Measurements from ENCODE around the gene PHF3. TPM values are rescaled to one million over a fixed set of nuclear protein-coding genes. Genes with fewer than 3 reads are reported as not detected.

The PHF3 gene
- total RNA-seq, 1 experiment from 2014 or later = 40.0 TPM

DNA sequence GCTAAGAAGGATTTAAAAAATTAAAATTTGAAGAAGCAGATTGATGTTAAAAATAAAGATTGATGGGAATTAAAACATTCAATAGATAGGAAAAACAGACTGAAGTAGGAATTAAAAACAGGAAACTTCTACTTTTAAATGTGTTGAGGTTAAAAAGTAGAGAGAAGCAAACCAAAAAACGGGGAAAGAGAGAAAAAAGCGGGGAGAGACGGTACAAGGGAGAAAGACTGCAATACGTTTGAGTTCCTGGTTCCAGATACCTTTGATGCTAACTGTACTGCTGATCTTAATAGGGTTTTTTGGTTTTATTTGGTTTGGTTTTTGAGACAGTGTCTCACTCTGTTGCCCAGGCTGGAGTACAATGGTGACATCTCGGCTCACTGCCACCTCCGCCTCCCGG is 36.4 kb upstream of the PHF3 start:
- DNase-seq (ENCODE audit: low read depth, low spot score) (no peak), ATAC-seq (no peak)
- ChIA-PET POLR2A (no interaction called here), CTCF (interaction anchor here (1.1 to 2.8 kb wide), 4 partner anchors 21 to 203 kb away, joined by 3 to 20 read pairs (median 4); no protein-coding TSS in a partner anchor)
- in situ Hi-C loops (cut with HindIII; ENCODE audit: low pct_unique_long_range_greater_than_20kb, low sequenced_read_pairs) (no loop called here), intact Hi-C loops (cut with micrococcal nuclease; ENCODE audit: unreplicated experiment) (loop anchor here (2.0 kb wide), 1 partner anchor 166 kb away; no protein-coding TSS in a partner anchor)
- no peak overlapping the region for H3K27ac ChIP-seq (ENCODE audit: low read length)
- TF ChIP-seq, protein P1, sequence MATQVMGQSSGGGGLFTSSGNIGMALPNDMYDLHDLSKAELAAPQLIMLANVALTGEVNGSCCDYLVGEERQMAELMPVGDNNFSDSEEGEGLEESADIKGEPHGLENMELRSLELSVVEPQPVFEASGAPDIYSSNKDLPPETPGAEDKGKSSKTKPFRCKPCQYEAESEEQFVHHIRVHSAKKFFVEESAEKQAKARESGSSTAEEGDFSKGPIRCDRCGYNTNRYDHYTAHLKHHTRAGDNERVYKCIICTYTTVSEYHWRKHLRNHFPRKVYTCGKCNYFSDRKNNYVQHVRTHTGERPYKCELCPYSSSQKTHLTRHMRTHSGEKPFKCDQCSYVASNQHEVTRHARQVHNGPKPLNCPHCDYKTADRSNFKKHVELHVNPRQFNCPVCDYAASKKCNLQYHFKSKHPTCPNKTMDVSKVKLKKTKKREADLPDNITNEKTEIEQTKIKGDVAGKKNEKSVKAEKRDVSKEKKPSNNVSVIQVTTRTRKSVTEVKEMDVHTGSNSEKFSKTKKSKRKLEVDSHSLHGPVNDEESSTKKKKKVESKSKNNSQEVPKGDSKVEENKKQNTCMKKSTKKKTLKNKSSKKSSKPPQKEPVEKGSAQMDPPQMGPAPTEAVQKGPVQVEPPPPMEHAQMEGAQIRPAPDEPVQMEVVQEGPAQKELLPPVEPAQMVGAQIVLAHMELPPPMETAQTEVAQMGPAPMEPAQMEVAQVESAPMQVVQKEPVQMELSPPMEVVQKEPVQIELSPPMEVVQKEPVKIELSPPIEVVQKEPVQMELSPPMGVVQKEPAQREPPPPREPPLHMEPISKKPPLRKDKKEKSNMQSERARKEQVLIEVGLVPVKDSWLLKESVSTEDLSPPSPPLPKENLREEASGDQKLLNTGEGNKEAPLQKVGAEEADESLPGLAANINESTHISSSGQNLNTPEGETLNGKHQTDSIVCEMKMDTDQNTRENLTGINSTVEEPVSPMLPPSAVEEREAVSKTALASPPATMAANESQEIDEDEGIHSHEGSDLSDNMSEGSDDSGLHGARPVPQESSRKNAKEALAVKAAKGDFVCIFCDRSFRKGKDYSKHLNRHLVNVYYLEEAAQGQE (IDR thresholded peaks at IDR 0.05; ENCODE audit: insufficient read depth in 1 of 2, low read depth in 2 of 2, low read length in 1 of 2) = no peak
- TF ChIP-seq, protein P2, sequence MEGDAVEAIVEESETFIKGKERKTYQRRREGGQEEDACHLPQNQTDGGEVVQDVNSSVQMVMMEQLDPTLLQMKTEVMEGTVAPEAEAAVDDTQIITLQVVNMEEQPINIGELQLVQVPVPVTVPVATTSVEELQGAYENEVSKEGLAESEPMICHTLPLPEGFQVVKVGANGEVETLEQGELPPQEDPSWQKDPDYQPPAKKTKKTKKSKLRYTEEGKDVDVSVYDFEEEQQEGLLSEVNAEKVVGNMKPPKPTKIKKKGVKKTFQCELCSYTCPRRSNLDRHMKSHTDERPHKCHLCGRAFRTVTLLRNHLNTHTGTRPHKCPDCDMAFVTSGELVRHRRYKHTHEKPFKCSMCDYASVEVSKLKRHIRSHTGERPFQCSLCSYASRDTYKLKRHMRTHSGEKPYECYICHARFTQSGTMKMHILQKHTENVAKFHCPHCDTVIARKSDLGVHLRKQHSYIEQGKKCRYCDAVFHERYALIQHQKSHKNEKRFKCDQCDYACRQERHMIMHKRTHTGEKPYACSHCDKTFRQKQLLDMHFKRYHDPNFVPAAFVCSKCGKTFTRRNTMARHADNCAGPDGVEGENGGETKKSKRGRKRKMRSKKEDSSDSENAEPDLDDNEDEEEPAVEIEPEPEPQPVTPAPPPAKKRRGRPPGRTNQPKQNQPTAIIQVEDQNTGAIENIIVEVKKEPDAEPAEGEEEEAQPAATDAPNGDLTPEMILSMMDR (IDR thresholded peaks at IDR 0.05) = no peak
- TF ChIP-seq SIN3A (IDR thresholded peaks at IDR 0.05; ENCODE audit: borderline replicate concordance, insufficient read depth, low read depth, low read length) (no peak), POLR2AphosphoS5 (IDR thresholded peaks at IDR 0.05; ENCODE audit: low read depth, low read length) (no peak), TCF7L2 (IDR thresholded peaks at IDR 0.05; ENCODE audit: low read depth, low read length) (no peak)
- H3K4me3 ChIP-seq (ENCODE audit: low read depth in 2 of 2, low read length in 2 of 2) = no peak overlapping the region
- no peaks in the 10 kb centered on the region for H3K27me3 ChIP-seq (ENCODE audit: control insufficient read depth, insufficient read depth, low read length)
- H3K9me3 ChIP-seq (ENCODE audit: control insufficient read depth, insufficient read depth, low read depth, low read length) = no peaks in the 10 kb centered on the region
- H3K4me1 ChIP-seq (ENCODE audit: control insufficient read depth, insufficient read depth, low read length) = peaks cover 6% of the 10 kb centered on the region; the same call in 1 of the 2 replicates
- no peaks in the 10 kb centered on the region for H3K36me3 ChIP-seq (ENCODE audit: control insufficient read depth, insufficient read depth, low read length)
- no TSS peak for BruUV-seq (replicated peaks)

DNA sequence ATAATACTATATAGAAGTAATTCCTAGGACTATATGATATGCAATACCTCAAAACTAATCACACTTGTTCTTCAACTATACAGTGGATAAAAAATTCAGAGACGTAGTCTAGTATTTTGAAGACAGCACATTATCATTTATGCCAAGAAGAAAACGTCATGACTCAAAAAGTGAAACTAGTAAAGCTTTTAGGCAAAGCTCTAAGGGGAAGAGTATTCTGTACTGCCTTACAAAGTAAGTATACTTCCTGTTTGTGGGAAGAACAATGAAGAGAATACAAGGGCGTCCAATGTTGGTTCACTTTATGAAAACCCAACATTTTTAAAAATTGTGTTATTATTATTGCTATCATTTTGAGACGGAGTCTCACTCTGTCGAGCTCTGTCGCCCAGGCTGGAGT is 35.5 kb upstream of the PHF3 start:
- in situ Hi-C loops (cut with HindIII; ENCODE audit: low pct_unique_long_range_greater_than_20kb, low sequenced_read_pairs) (no loop called here), intact Hi-C loops (cut with micrococcal nuclease; ENCODE audit: unreplicated experiment) (no loop called here)
- ChIA-PET CTCF (no interaction called here), POLR2A (no interaction called here)
- DNase-seq (ENCODE audit: low read depth, low spot score) = no peak
- H3K27me3 ChIP-seq (ENCODE audit: control insufficient read depth, insufficient read depth, low read length) = no peaks in the 10 kb centered on the region
- H3K4me3 ChIP-seq (ENCODE audit: low read depth in 2 of 2, low read length in 2 of 2) = no peak overlapping the region
- ATAC-seq = no peak
- H3K9me3 ChIP-seq (ENCODE audit: control insufficient read depth, insufficient read depth, low read depth, low read length) = no peaks in the 10 kb centered on the region
- H3K4me1 ChIP-seq (ENCODE audit: control insufficient read depth, insufficient read depth, low read length) = peaks cover 6% of the 10 kb centered on the region; the same call in 1 of the 2 replicates
- TF ChIP-seq, protein P1 (IDR thresholded peaks at IDR 0.05; ENCODE audit: insufficient read depth in 1 of 2, low read depth in 2 of 2, low read length in 1 of 2) = no peak
- TF ChIP-seq, protein P2 (IDR thresholded peaks at IDR 0.05) = no peak
- no peak for TF ChIP-seq POLR2AphosphoS5 (IDR thresholded peaks at IDR 0.05; ENCODE audit: low read depth, low read length)
- TF ChIP-seq SIN3A (IDR thresholded peaks at IDR 0.05; ENCODE audit: borderline replicate concordance, insufficient read depth, low read depth, low read length) = no peak
- TF ChIP-seq TCF7L2 (IDR thresholded peaks at IDR 0.05; ENCODE audit: low read depth, low read length) = no peak
- no peak overlapping the region for H3K27ac ChIP-seq (ENCODE audit: low read length)
- no TSS peak for BruUV-seq (replicated peaks)
- no peaks in the 10 kb centered on the region for H3K36me3 ChIP-seq (ENCODE audit: control insufficient read depth, insufficient read depth, low read length)
